Activated CD8-positive, alpha-beta memory T cell treated with anti-CD3 and anti-CD28 coated beads, Interleukin-2, amount 50 U/mL, for 24 hours (primary cell): Measurements from ENCODE around the gene LTBP1.
"Not testable (repeated sequence)": the region's sequence is repeated elsewhere in the genome, so short reads cannot be mapped to it uniquely, and the experiment has no call there.

Source experiments
- DNase-seq: peaks from one replicate; pipeline ENCODE4 v3.0.0-alpha.2; 2020; ENCODE audit errors: extremely low read depth

Gene LTBP1

DNA sequence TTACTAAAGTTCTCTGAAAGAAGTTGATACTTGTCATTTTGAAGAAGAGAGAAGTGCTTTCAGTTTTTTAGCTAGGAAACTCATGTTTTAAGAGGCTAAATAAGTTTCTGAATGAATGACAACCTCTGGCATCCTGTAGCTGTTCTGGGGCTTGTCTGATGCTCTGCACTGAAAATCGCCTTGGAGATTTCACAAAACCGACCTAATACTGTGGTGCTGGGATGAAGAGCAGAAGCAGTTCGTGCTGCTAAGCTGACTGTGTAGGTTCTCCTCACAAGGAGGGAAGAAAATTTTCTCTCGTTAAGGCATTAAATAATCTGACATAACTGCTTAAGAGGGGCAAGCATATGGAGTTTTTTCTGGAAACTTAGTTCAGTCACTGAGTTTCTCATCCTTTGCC lies 193.2 kb downstream of the LTBP1 start:
- no peak for DNase-seq

DNA sequence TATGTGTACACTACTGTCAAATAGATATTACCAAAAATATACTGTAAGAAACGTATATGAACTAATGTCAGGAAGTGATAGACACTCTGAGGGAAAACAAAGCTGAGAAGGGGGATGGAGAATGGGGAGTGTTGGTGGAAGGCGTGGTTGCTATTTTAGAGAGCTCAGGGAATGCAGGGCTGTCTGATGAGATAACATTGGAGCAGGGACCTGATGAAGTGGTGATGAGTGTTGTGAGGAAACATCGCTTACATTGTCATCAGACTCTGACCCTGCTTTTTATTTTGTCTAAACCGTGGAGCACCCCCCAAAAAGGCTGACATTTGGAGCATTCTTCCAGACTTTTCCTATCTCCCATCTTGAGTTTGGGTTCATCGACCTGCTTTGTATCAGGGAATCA lies 194.7 kb downstream of the LTBP1 start:
- DNase-seq, result no peak

DNA sequence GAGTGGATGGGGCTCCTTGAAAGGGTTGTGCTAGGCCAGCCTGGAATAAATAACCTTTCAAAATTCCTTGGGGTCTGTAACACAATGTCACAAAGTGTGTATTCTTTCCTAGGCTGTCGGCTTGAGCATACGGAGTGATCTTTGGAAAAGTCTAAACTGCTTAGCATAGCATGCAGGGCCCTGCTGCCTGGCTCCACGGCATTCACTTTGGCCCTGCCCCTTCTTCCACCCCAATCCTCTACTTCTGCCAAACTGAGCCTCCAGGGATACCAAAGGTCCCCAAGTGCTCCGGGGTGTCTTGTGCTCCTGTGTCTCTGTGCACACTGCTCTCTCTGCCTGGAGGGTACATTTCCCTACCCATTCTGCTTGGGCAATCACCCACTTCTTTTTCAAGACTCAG lies 196.1 kb downstream of the LTBP1 start:
- no peak for DNase-seq

DNA sequence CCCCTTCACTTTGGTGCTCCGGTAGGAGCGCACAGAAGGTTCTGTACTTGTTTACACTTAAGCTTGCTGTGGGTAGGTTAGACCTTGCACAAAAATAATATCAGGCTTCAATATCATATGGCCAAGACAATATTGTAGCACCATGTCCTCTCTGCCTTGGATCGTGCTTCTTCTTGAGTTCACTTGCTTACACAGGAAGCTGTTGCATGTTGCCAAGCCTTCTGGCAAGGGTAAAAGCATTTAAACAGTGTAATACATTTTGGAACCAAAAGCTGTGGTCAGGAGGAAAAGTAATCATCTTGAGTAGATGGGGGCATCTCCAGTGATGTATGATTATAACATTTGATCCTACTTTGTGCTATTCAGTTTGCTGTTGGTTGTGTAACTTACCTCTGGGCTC lies 197.5 kb downstream of the LTBP1 start:
- no peak for DNase-seq

DNA sequence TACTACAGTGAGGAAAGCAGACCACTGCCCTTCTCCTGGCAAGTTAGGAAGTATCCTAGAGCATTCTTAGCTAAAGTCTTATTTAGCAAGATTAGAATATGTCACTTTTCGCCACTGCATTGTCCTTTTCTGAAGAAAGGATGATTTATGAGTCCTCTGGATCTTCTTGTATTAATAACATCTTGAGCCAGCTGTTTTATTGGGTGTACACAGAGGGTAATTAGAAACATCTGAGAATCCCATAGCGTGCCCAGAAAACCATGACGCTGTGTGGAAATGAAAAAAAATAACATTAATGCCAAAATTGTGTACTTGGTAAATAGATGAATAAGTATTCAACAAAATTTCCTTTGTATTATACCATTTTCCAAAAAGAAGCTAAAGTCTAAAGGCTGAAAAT lies 198.7 kb downstream of the LTBP1 start:
- DNase-seq, result no peak

DNA sequence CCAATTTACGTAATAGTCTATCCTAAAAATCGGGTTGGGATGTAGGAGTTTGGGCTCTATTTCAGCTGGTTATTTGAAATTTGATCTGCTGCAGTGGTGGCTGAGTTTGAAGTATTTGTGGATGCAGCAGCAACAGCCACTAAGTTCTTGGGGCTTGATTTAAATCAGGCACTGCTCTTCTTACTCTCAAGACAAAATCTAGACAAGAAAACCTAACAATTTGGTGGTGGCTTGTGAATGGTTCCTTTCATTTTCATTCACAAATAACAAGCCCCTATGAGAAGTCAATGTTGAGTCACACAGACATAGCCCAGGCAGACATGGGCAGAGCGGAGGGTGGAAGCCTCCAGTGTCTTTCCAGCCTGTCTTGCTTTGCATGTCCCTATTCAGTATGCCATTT lies 199.3 kb downstream of the LTBP1 start:
- DNase-seq, result no peak

DNA sequence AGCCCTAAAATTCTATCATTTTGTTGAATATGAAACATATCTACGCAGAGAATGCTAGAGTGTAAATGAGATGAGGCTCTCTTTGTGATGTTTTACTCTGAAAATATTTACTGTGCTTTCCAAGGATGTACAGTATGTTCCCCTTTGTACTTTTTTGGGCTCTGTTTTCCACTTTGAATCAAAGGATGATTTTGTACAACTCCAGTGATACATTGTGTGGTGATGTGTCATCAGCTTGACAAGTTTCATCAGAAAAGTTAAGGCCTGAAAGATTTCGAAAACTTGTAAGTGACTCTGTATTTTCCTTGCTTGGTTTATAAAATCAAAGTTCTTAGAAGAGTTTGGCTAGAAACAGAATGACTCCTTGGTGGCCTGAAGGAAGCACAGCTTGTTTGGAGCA lies 206.3 kb downstream of the LTBP1 start:
- DNase-seq, result no peak

DNA sequence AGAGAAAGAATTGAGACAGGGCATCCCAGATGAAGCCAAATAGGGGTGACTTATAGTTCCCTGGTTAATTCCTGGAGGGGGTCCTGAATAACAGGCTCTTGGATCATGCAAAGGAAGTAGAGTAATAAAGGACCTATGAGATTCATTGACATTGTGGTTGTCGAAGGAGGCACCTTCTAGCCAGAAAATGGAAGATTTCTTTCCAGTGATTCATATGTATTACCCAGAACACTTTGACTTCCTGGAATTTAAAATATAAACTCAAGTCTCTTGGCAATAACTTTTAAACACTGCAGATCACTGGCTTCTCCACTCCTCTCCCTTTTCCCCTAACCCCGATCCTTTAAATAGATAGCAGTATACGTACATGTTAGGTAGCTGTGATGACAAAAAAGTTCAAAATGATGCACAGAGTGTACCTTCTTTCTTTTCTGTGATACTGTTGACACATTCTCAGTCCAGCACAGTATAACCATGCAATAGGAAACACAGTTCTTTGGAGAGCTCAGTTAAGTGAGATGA lies 211.8 kb downstream of the LTBP1 start:
- no peak for DNase-seq

DNA sequence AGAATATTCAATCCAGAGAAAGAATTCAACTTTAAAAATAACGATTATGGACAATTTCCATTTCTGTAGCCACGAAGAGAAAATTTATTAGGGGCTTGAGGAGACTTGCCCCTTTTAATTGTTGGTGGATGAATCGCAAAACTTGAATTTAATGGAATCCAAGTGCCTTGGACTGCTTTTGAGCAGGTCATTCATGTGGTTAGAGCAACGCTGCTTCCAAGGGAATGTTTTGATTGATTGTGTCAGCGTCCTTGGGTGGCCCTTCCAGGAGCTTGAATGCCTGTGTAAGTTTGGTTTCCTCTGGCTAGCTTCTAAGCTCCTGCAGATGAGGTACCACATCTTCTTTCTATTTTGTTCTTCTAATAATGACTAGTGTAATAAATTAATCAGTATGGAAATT lies 213.4 kb downstream of the LTBP1 start:
- DNase-seq, result no peak

DNA sequence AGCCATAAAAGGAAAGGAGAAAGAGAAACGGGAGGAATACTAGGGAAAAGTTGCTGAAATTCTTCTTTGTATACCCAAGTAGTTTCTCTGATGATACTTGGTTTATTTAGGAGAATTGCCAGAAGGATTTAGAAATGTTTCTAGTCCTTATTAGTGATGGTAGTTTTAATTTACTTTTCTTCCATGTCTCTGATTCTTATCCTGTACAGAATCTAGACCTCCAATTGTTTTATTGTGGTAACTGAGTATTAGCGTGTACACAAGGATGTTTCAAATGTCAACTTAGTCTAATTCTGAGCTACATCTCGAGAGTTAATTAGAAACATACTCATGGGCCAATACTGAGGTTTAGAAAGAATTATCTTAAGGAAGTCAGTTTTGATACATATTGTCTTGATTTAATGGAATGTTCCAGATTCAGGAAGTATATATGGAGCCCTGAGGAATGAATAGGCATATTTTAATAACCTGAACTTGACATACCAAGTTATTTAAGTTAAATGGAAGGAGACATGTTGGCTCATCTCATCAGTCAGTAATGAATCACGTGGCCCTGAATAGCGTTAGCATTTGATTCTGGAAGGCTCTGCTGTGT lies 219.6 kb downstream of the LTBP1 start:
- DNase-seq, result no peak

DNA sequence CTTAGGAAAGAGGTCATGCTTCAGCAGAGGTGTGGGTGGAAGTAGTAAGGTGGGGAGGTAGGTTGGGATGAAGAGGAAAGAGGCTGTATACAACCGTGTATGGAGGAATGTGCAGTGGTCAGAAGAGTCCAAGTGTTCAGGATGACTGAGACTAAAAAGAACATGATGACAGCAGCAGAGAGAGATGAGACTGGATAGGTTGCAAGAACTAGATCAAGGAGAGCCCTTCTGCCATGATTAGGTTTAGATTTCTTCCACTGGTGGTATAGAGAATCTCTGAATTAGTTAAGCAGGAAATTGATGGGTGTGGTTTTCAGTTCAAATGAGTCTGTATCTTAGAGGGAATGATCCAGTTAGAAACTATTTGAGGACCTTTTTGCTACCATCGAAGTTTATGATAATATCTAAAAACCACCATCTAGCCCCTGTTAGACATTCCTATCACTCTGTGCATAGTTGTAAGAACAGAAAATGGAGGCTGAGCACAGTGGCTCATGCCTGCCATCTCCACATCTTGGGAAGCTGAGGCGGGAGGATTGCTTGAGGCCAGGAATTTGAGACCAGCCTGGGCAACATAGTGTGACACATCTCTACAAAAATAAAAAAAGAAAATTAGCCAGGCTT lies 221.0 kb downstream of the LTBP1 start:
- DNase-seq, result no peak

DNA sequence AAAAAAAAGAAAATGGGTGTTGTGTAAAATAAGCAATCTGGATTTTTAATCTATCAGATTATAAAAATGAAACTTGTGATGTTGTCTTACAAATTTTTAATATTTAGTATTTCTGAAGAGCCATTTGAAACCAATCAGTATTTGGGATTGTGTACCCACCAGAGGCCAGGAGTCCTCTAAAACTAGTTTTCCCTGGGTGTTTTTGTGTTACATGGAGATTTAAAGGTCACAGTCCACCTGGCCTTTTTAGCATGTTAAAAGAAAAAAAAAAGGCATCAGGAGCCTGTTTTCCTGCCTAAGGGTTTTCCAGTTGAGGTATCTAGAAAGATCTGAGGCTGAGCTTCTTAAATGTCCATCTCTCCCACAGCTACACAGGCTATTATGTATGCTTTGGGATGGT lies 221.7 kb downstream of the LTBP1 start:
- DNase-seq, result no peak

DNA sequence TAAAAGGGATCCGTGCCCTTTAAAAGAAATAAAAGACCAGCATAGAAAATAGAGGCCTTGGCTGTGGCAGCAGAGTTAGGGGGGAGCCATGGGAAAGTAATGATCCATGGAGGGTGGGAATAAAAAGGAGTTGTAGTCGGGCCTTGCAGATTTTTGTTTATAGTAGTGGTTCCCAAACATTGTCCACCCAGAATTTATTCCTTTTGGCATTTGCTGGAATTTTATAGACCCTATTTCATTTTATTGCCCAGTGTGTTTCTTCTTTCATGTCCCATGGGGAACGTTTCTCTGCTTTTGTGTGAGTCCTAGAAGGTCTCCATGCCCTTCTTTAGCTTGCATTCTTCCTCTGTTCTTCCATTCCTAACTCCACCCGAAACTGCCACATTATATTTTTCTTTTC lies 222.2 kb downstream of the LTBP1 start:
- DNase-seq, result no peak

DNA sequence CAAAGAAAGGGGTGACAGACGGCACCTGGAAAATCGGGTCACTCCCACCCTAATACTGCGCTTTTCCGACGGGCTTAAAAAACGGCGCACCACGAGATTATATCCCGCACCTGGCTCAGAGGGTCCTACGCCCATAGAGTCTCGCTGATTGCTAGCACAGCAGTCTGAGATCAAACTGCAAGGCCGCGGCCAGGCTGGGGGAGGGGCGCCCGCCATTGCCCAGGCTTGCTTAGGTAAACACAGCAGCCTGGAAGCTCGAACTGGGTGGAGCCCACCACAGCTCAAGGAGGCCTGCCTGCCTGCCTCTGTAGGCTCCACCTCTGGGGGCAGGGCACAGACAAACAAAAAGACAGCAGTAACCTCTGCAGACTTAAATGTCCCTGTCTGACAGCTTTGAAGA lies 223.5 kb downstream of the LTBP1 start:
- DNase-seq, result not testable (repeated sequence)

DNA sequence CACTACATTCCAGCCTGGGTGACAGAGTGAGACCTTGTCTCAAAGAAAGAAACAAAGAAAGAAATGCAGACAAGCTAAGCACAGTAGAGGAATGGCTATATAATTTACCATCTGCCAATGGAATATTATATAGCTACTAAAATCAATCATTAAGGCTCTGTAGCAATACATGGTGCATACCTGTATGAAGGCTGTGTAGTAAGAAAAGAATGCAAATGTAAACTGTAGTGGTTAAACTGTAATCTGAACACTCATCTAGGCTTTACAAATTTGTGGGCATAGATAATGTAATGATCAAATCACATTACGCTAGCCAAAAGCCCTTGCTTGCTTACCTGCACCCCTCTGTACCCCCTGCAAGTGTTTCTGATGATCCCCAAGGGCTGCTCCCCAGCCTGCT lies 230.9 kb downstream of the LTBP1 start:
- no peak for DNase-seq

DNA sequence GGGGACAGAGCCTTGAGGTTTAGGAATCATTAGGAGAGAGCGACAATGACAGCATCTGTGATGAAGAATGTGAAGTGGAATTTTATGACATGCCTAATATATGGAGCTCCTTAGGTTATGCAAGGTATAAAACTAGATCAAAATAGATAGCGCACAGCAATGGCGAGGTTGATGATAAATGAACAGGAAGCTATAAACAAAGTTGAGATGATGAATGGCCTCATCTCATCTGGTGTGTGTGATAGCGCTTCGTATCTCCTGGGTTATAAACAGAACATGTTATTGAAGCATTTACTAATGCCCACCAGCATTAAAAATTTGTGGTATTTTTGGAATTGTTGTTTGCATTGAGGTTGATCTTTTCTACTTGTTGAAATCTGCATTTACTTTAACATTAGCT lies 231.5 kb downstream of the LTBP1 start:
- no peak for DNase-seq

DNA sequence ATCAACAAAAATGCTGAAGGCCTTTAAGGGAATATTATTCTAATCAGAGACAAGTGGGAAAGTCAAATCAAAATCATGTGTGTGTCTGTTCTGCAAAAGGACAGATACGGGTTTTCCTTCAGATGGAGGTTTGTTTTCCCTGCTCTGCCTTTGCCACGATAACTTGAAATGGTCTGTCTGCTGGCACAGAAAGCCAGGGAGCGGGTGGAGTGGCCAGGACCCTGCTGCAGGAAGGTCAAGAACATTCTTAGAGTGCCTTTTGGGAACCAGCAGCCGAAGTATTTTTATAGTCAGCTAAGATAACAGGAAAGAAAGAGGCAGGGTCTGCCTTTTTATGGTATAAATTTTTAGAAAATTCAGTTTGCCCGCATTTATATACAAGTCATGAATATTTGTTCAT lies 234.2 kb downstream of the LTBP1 start:
- DNase-seq, result no peak

DNA sequence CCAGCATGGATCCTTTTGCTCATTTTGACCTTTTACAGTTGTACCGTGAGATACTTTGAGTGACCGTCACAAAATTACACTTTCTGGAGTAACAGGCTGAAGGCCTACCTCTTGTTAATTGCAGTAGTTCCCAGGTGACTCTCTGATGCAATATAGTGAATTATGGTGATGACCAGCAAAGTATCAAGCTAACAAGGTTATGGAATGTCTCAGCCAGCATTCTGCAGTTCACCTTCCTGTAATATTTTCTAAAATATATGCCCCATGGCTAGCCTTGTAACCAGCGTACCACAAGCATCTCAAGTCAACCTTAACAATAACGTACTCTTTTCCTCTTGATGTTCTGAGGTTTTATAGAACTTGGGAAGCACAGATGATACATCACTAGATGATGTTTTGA lies 234.7 kb downstream of the LTBP1 start:
- no peak for DNase-seq

DNA sequence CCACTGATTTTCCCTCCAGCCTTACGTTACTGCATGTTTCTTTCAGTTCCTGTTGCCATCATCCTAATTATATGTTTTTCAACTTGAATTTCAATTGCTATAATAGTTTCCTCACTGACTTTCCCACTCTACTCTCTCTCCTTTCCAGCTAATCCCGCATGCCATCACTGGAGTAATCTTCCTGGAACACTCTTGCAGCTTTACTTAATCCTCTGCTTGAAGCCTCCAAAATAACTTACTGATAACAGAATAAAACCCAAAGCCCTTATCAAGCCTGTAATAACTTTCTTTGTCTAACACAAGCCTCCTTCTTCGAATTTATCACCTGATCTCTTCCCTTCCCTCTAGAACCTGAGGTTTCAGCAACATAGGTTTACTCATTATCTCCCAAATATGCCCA lies 237.3 kb downstream of the LTBP1 start:
- no peak for DNase-seq

DNA sequence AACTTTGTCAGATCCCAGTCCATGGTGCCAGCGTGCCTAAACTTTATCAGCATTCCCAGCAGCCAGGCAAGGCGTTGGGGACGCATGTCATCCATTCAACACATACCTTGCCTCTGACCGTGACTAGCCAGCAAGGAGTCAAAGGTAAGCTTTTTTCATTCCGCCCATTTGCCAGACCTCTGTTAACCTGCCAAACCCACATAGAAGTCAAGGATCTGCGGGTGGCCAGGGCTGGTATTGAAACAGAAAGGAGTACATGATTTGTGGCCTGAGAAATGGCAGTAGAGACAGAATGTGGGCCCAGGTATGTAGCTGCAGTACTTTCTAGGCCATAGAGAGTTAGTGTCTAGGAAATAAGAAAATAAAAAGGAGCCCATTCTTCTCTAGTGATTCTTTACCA lies 240.2 kb downstream of the LTBP1 start:
- no peak for DNase-seq

DNA sequence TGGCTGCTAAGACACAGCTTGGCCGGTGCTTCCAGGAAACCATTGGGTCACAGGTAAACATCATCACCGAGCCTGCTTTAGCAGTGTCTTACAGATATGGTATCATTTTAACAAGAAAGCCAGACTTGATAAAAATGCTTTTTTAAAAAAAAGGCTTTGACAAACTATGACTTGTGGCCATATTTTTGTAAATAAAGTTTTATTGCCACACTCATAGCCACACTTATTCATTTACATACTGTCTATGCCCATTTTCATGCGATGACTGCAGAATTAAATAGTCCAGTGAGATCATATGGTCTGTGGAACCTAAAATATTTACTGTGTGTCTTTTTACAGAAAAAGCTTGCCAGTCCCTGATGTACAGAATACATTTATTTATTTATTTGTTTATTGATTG lies 242.0 kb downstream of the LTBP1 start:
- DNase-seq, result no peak

DNA sequence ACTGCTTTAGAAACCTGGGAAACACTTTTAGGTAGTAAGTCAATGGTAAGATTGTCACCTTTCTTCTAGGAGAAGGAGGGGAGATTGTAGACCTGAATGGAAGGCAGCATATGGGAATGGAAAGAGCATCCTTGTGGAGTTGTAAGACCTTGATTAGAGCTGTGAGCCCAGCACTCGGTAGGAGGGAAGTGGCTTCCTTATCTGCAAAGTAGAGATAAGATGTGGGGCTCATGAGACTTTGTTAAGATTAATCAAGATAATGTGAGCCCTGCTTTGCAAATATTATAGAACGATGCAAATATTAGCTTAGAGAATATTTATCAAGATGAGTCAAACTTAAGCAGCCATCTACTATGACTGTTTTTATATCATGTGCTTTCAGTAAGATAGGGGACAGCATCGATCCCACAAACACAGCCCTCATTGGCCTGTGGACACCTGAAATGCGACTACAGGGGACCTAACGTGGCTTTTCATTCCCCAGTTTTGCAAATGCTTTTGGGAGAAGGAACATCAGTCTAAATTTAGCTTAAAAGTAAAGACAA lies 243.7 kb downstream of the LTBP1 start:
- no peak for DNase-seq

DNA sequence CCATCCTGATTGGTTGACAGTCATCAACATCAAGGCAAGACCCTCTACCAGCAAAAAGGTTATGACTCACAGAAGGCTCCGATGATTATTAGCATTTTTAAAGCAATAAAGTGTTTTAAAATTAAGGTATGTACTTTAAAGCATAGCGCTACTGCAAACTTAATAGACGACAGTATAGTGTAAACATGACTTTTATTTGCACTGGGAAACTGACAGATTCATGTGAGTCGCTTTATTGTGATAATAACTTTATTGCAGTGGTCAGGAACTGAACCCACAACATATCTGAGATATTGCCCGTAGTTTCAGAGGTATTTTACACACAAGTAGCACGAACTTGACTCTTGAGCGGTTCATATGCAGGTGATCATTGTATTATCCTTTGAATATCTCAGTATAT lies 249.1 kb downstream of the LTBP1 start:
- DNase-seq, result no peak

DNA sequence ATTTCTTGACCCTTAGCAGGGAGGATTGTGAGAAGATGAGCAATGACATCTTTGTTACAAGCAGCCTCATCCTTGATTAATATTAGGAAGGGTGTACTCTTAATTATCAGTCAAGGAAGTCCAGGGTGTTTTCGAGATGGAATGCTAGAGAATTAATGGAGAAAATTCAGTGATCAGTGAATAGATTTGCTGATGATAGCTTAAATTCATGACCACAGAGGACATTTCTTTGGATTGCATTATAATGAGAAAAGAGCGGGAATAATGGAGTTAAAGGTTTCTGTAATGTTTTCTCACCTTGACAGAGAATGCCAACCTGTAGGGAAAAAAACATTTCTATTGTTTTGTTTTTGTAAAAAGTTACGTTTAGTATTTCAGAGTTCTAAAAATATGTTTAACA lies 249.9 kb downstream of the LTBP1 start:
- no peak for DNase-seq
